Neural cell (in vitro differentiated cells): ENCODE results near the gene UGT1A4. TPM values are rescaled to one million over a fixed set of nuclear protein-coding genes. Genes with fewer than 3 reads are reported as not detected.

Experiments
- H2AFZ ChIP-seq: fragments of 200-600, 300-800 bp; sonication (generic), shearing (Covaris generic); 2 replicates; pipeline ENCODE4 v1.6.0; 2014; ENCODE audit warnings: low read depth, mild to moderate bottlenecking, antibody characterized with exemption, low read length, moderate library complexity
- H3F3A ChIP-seq: fragments of 200-600 bp; shearing (Covaris generic); 2 replicates; pipeline ENCODE4 v1.6.1; 2016; ENCODE audit warnings: mild to moderate bottlenecking, moderate library complexity, mixed read lengths, antibody characterized with exemption, low read length; ENCODE audit not compliant: insufficient read depth, poor library complexity, severe bottlenecking
- H3K27ac ChIP-seq: fragments of 200-600, 300-800 bp; sonication (generic), shearing (Covaris generic); 2 replicates; pipeline ENCODE4 v1.5.1; 2014; ENCODE audit warnings: mild to moderate bottlenecking, low read length, moderate library complexity
- H3K27me3 ChIP-seq: fragments of 300-800, 200-600 bp; sonication (generic), shearing (Covaris generic); 2 replicates; pipeline ENCODE4 v1.6.0; 2014; ENCODE audit warnings: mild to moderate bottlenecking, low read depth, low read length, moderate library complexity; ENCODE audit not compliant: insufficient read depth
- H3K36me3 ChIP-seq: fragments of 300-800, 200-600 bp; sonication (generic), shearing (Covaris generic); 2 replicates; pipeline ENCODE4 v1.5.1; 2014; ENCODE audit warnings: mild to moderate bottlenecking, antibody characterized with exemption, low read length, moderate library complexity; ENCODE audit not compliant: insufficient read depth
- H3K4me2 ChIP-seq: fragments of 300-800, 200-600 bp; sonication (generic), shearing (Covaris generic); 2 replicates; pipeline ENCODE4 v1.6.0; 2014; ENCODE audit warnings: mild to moderate bottlenecking, low read length
- H3K4me3 ChIP-seq: fragments of 300-800, 200-600 bp; sonication (generic), shearing (Covaris generic); 2 replicates; pipeline ENCODE4 v1.5.1; 2014; ENCODE audit warnings: mild to moderate bottlenecking, low read length, moderate library complexity
- H3K79me2 ChIP-seq: fragments of 200-600 bp; shearing (Covaris generic); replicated peaks from 2 replicates; pipeline ENCODE4 v1.6.0; 2014; ENCODE audit warnings: mild to moderate bottlenecking, low read length, moderate library complexity; ENCODE audit not compliant: insufficient read depth
- H3K9ac ChIP-seq: fragments of 300-800, 200-600 bp; sonication (generic), shearing (Covaris generic); 2 replicates; pipeline ENCODE4 v1.6.1; 2016; ENCODE audit warnings: mild to moderate bottlenecking, low read length, mixed read lengths
- H3K9me2 ChIP-seq: fragments of 200-600 bp; shearing (Covaris generic); 2 replicates; pipeline ENCODE4 v1.6.1; 2016; ENCODE audit warnings: mild to moderate bottlenecking, low read length, mixed read lengths; ENCODE audit not compliant: insufficient read depth
- H3K9me3 ChIP-seq: fragments of 200-600, 300-800 bp; sonication (generic), shearing (Covaris generic); 2 replicates; pipeline ENCODE4 v1.6.1; 2016; ENCODE audit warnings: mild to moderate bottlenecking, mixed run types, low read length, moderate library complexity, mixed read lengths
- H4K20me1 ChIP-seq: fragments of 200-600 bp; shearing (Covaris generic); 2 replicates; pipeline ENCODE4 v1.6.1; 2016; ENCODE audit warnings: mild to moderate bottlenecking, mixed run types; ENCODE audit not compliant: insufficient read depth
- EP300 ChIP-seq: fragments of 450-650 bp; conservative IDR thresholded peaks from 2 replicates; pipeline ENCODE4 v1.6.1; 2014; ENCODE audit warnings: antibody characterized with exemption, mild to moderate bottlenecking, moderate library complexity; ENCODE audit not compliant: poor library complexity, severe bottlenecking
- EZH2 ChIP-seq: fragments of 200-600, 300-800 bp; shearing (Covaris generic), sonication (generic); IDR thresholded peaks from 2 replicates; pipeline ENCODE4 v1.6.1; 2014; ENCODE audit warnings: antibody characterized with exemption, low read length, borderline replicate concordance, mild to moderate bottlenecking; ENCODE audit not compliant: insufficient read depth, poor library complexity, severe bottlenecking
- MXI1 ChIP-seq: fragments of 450-650 bp; conservative IDR thresholded peaks from 2 replicates; pipeline ENCODE4 v1.6.1; 2014; ENCODE audit warnings: antibody characterized with exemption, mild to moderate bottlenecking; ENCODE audit not compliant: poor library complexity, severe bottlenecking
- POLR2AphosphoS5 ChIP-seq: IDR thresholded peaks from 2 replicates; pipeline ENCODE4 v1.6.1; 2012
- RAD21 ChIP-seq: fragments of 450-650 bp; conservative IDR thresholded peaks from 2 replicates; pipeline ENCODE4 v1.6.1; 2014; ENCODE audit warnings: antibody characterized with exemption, mild to moderate bottlenecking, moderate library complexity
- REST ChIP-seq: IDR thresholded peaks from 2 replicates; pipeline ENCODE4 v1.6.1; 2012; ENCODE audit warnings: borderline replicate concordance
- SMC3 ChIP-seq: fragments of 450-650 bp; conservative IDR thresholded peaks from 2 replicates; pipeline ENCODE4 v1.6.1; 2014; ENCODE audit warnings: antibody characterized with exemption, mild to moderate bottlenecking, moderate library complexity; ENCODE audit not compliant: poor library complexity
- TAF1 ChIP-seq: IDR thresholded peaks from 2 replicates; pipeline ENCODE4 v1.6.1; 2012; ENCODE audit warnings: low read depth
- polyA plus RNA-seq: library from polyadenylated mRNA; depleted of rRNA; stranded (reverse); fragments of >200 nt; gene quantifications from 2 replicates; pipeline ENCODE4 v1.2.3, GENCODE V29; 2014
- TF ChIP-seq, protein P1 (sequence below): fragments of 450-650 bp; IDR thresholded peaks from 2 replicates; pipeline ENCODE4 v1.5.1; 2014; ENCODE audit warnings: antibody characterized with exemption, mild to moderate bottlenecking, moderate library complexity; ENCODE audit not compliant: poor library complexity, severe bottlenecking

The UGT1A4 gene
- polyA plus RNA-seq, 1 donor from 2014 or later, result not detected

DNA sequence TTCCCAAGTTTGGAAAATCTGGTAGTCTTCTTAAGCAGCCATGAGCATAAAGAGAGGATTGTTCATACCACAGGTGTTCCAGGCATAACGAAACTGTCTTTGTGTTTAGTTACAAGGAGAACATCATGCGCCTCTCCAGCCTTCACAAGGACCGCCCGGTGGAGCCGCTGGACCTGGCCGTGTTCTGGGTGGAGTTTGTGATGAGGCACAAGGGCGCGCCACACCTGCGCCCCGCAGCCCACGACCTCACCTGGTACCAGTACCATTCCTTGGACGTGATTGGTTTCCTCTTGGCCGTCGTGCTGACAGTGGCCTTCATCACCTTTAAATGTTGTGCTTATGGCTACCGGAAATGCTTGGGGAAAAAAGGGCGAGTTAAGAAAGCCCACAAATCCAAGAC is 53.6 kb downstream of the UGT1A4 start:
- Histone ChIP-seq H3K36me3 (no peaks in the 10 kb centered on the region), H3K9me2 (no peaks in the 10 kb centered on the region), H3K4me3 (no peak overlapping the region), H4K20me1 (no peaks in the 10 kb centered on the region), H3F3A (no peaks in the 10 kb centered on the region), H3K27ac (no peak overlapping the region), H3K4me2 (no peak overlapping the region), H3K9ac (no peak overlapping the region), H3K9me3 (peaks cover 3% of the 10 kb centered on the region), H3K79me2 (no peaks in the 10 kb centered on the region), H2AFZ (no peak overlapping the region), H3K27me3 (no peaks in the 10 kb centered on the region)
- TF ChIP-seq SMC3 (no peak), RAD21 (no peak), REST (no peak), EP300 (no peak), POLR2AphosphoS5 (no peak), EZH2 (no peak), MXI1 (no peak), TAF1 (no peak)
- TF ChIP-seq, protein P1, sequence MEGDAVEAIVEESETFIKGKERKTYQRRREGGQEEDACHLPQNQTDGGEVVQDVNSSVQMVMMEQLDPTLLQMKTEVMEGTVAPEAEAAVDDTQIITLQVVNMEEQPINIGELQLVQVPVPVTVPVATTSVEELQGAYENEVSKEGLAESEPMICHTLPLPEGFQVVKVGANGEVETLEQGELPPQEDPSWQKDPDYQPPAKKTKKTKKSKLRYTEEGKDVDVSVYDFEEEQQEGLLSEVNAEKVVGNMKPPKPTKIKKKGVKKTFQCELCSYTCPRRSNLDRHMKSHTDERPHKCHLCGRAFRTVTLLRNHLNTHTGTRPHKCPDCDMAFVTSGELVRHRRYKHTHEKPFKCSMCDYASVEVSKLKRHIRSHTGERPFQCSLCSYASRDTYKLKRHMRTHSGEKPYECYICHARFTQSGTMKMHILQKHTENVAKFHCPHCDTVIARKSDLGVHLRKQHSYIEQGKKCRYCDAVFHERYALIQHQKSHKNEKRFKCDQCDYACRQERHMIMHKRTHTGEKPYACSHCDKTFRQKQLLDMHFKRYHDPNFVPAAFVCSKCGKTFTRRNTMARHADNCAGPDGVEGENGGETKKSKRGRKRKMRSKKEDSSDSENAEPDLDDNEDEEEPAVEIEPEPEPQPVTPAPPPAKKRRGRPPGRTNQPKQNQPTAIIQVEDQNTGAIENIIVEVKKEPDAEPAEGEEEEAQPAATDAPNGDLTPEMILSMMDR, result no peak

- TF ChIP-seq SMC3, result no peak
- TF ChIP-seq EZH2, result no peak
- no peak for TF ChIP-seq EP300
- TF ChIP-seq MXI1, result no peak
- TF ChIP-seq TAF1, result no peak
- no peak for TF ChIP-seq RAD21
- TF ChIP-seq POLR2AphosphoS5, result no peak
- TF ChIP-seq REST, result no peak
- TF ChIP-seq, protein P1, result no peak
- H3F3A ChIP-seq, result no peaks in the 10 kb centered on the region
- no peak overlapping the region for H2AFZ ChIP-seq
- no peaks in the 10 kb centered on the region for H4K20me1 ChIP-seq
- no peaks in the 10 kb centered on the region for H3K27me3 ChIP-seq
- H3K27ac ChIP-seq, result no peak overlapping the region
- H3K79me2 ChIP-seq, result no peaks in the 10 kb centered on the region
- no peaks in the 10 kb centered on the region for H3K36me3 ChIP-seq
- H3K4me2 ChIP-seq, result no peak overlapping the region
- H3K9me3 ChIP-seq, result peaks cover 3% of the 10 kb centered on the region
- H3K9me2 ChIP-seq, result no peaks in the 10 kb centered on the region
- no peak overlapping the region for H3K9ac ChIP-seq
- no peak overlapping the region for H3K4me3 ChIP-seq
These were observed 54.0 kb downstream of the UGT1A4 start for GRCh38 chr2:233772583-233772982.
